GM12872 (cell line): ENCODE data around the gene USP32.
A peak's percentile ranks its signal among the peaks of the same experiment; 100 is the strongest.

Experiments
- CTCF ChIP-seq: IDR thresholded peaks from 3 replicates; pipeline ENCODE4 v1.5.1; 2011; ENCODE audit warnings: low read depth, mild to moderate bottlenecking, low read length, moderate library complexity; ENCODE audit not compliant: insufficient read depth

Gene USP32

GRCh38 chr17:60423865-60424264 lies 31.9 kb upstream of the USP32 start:
- TF ChIP-seq CTCF = no peak

- no peak for TF ChIP-seq CTCF
Measured at GRCh38 chr17:60422162-60422665, 30.3 kb upstream of the USP32 start, which contains the start of gene CHCT1. TSS of gene CHCT1 (plus strand) at chr17:60422489. CDS start at chr17:60422593, 104 bp downstream.

- TF ChIP-seq CTCF = peak; percentile 82
Measured at GRCh38 chr17:60421273-60422161, 29.6 kb upstream of the USP32 start.

GRCh38 chr17:60416368-60416925 lies 24.5 kb upstream of the USP32 start:
- TF ChIP-seq CTCF = no peak

GRCh38 chr17:60415146-60415545 lies 23.2 kb upstream of the USP32 start:
- no peak for TF ChIP-seq CTCF

- TF ChIP-seq CTCF = no peak
Measured at GRCh38 chr17:60412701-60413100, 20.8 kb upstream of the USP32 start.

- no peak for TF ChIP-seq CTCF
Measured at GRCh38 chr17:60410001-60410400, 18.1 kb upstream of the USP32 start.
